Forelimb muscle (tissue), 1 donor: ENCODE results near the gene MIPOL1. TPM values are rescaled to one million over a fixed set of nuclear protein-coding genes. Genes with fewer than 3 reads are reported as not detected.

Experiments used
- DNase-seq: peaks from one replicate; pipeline ENCODE4 v3.0.0-alpha.2; 2013; ENCODE audit warnings: low read depth
- polyA plus RNA-seq: library from polyadenylated mRNA; unstranded; fragments of 120-200 nt; gene quantifications from one replicate; pipeline ENCODE4 v1.2.1, GENCODE V29; 2013; ENCODE audit not compliant: insufficient read length

The MIPOL1 gene
- polyA plus RNA-seq, 1 donor = 4.8 TPM

DNA sequence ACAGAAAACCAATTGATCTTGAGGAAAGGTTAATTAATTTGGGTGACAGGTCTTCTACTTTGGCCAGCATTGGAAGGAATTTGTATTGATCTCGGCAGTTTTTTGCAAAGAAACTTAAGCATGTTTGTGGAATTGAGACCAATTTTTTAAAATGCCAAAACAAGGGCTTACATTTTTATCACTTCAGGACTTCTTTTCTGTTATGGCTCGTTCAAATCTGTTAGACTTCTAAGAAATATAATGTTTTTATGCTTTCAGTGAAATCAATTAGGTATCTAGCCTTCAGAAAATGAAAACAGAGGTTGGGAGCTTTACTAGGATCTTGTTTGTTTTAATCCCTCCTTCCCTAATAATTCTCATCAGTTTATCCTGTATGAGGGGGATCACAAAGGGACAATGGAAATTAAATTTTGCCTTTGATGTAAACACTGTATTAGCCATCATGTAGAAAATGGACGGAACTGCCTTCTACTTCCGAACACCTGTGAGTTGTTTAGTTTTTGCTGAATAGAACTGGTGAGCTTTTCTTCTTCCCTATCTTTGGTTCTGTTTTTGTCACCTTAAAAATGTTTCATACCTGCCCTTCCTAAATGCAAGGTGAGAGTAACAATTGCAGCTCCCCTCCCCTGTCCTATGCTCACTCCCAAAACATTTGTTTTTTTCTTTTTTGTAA, 389.5 kb downstream of the MIPOL1 start:
- no peak for DNase-seq

DNA sequence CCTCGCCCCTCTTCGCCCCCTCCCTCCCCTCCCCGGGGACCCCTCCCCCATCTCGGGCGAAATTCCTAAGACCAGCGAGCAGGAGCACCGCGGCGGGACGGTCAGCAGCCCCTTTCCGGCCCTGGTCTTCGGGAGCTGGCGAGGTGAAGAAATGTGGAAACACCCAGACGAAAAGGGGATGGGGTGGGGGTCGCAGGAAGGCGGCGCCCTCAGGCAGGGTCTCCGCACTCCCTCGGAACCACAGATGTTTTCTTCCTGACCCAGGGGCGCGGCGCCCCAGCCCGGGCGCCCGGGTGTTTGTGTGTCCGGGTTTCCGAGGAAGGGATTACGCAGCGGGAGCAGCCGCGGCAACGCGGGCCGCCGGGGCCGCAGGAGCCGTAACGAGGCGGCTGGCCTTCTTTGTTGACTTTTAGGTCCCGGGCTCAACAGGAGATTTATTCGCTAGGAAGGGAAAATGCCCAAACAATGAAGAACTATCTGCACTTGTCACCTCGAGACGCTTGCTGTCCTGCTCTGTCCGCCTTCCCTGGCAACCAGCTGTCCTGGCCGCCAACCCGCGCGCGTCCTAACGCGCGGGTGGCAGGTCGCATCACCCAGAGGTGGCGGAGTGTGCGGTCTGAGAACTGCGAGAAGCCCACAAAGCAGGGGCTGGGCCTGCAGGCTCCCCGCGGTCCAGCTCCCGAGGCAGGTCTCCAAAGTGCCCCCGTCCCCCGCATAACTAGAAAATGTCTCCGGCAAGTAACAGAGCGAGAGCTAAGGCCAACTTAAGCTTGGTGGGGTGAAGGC, 390.3 kb downstream of the MIPOL1 start:
- no peak for DNase-seq

DNA sequence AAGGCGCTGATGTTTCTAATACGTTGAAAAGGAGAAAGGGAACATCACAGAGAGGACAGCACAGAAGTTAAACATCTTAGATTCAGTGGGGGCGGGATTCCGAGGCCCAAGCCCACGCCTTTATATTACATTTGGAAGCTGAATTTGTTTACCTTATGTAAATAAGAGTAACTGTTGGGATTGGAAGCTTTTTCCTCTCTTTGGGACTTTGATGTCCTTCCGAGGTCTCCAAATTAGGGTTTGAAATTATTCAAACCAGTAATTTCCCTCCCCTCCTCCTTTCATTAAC, 390.9 kb downstream of the MIPOL1 start:
- DNase-seq = no peak

DNA sequence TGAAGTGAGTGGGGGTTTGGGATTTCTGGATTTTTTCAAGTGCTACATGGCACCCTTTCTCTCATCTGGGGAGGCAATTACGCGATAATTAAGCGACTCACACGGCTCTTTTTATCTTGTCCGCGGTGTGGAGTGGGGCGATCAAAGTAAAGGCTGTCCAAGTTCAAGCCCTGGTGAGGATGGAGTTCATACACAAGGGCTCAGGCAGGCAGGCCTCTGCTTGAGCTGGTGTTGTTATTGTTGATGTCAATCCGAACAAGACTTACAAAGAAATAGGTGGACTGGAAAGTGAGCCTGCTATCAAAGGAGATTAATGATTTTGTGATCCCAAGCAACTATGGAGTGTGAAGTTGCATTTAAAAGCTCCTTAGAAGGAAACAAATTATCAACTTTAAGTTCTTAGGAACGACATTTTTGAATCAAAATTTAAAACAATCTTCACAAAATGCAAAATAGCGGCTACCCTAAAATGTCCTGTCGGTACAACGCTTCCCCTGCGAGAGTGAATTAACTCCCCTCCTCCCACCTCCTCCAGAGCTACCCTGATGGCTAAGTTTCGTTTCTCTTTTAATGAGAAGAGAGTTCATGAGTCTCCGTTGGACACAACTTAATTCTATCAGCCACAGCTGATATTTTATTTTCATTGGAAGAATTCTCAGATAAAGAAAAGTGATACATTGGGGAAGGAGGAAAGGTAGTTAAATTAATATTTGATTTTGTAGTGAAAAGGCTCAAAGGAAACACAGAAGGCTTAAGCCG, 391.4 kb downstream of the MIPOL1 start:
- DNase-seq = no peak

DNA sequence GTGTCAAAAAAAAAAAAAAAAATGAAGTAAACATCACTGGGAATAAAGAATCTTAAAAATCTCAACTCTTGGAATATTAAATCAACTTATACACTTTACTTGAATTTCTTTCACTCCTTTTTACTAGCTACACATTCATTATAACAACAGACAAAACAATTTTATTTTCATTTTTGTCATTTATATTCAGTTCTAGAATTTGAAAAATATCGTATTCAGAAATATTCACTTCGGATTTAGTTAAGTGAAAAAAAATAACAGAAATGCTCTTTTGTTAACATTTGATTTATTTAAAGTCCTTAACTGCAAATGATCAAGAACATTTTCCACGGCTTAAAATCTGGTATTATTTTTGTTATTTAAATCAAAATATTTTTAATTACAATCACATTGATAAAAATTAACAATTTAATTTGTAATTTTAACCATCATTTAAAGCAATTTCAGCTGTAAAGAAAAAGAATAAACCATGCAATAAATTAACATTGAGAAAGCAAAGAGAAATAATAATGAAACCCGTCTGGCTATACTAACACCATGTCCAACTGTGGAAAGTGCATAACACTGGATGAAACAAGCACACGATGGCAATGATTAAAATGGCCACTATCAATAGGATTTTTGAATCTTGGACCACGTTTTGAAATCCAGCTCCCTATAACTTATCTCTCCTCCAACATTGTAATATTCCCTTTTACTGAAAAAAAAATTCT, 392.1 kb downstream of the MIPOL1 start:
- no peak for DNase-seq

DNA sequence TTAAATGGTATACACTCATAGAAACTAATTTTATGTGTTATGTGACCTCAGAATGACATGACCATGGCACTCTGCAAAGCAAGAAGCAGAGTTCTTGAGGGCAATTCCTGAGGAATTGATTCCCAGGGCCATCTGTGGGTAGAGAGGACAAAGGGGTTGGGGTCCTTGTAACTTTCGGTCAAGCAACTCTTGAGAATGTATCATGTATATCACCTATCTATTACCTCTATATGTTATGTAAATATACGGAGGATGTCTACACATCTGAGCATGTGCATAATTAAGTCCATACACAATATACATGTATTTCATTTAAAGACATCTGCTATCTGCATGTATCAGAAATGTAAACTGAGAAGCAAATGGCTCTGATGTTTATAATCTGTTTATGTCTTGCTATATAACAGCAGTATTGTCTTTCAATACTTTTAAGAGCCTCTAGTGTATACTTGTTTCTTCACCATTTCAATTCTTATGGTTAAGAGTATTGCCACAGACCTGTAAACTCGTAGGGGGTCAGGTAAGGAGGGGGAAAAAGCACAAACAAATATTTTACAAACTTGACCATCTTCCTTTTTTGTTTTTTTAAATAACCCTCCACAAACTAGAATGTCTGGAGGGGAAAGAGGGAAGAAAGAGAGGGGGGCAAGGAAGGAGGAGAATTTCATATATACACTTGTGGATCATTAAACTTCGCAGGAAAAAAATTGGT, 392.8 kb downstream of the MIPOL1 start:
- no peak for DNase-seq

DNA sequence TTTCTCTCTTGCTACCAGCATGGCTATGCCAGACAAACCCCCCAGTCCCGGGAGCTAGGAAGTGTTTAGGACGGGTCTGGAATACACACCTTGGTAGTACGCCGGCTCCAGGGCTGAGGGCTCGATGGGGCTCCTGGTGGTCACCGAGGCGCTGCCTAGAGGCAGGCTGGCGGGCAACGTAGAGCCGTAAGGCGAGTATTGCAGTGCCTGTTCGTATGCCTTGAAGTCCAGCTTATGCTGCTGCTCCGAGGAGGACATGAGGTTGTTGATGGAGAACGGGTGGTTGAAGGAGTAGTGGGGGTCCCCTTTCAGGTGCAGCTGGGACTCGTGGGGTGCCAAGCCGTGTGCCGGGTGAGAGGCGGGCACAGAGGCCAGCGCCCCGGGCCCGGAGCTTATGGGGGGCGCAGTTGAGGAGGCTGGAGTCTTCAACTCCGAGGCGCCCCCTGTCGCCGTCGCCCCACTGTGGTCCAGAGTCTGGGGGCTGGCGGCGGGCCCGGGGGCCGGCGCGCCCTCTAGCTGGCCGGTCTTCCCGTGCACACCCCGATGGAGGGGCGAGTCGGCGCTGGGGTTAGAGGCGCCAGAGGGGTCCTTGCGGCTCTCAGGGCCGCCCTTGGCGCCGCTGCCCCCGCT, 393.7 kb downstream of the MIPOL1 start:
- no peak for DNase-seq

DNA sequence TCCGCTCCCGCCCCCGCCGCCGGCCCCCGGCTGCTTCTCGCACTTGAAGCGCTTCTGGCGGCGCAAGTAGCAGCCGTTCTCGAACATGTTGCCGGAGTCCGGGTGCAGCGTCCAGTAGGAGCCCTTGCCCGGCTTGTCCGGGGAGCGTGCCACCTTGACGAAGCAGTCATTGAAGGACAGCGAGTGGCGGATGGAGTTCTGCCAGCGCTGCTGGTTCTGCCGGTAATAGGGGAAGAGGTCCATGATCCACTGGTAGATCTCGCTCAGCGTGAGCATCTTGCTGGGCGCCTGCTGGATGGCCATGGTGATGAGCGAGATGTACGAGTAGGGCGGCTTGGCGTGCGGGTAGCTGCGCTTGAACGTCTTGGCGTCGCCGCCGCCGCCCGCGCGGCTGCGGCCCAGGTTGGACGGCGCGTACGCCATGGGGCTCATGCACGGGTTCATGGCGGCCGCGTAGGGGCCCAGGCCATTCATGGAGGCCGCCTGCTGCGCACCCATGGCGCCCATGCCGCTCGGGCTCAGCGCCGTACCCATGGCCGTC, 394.3 kb downstream of the MIPOL1 start:
- DNase-seq = no peak

DNA sequence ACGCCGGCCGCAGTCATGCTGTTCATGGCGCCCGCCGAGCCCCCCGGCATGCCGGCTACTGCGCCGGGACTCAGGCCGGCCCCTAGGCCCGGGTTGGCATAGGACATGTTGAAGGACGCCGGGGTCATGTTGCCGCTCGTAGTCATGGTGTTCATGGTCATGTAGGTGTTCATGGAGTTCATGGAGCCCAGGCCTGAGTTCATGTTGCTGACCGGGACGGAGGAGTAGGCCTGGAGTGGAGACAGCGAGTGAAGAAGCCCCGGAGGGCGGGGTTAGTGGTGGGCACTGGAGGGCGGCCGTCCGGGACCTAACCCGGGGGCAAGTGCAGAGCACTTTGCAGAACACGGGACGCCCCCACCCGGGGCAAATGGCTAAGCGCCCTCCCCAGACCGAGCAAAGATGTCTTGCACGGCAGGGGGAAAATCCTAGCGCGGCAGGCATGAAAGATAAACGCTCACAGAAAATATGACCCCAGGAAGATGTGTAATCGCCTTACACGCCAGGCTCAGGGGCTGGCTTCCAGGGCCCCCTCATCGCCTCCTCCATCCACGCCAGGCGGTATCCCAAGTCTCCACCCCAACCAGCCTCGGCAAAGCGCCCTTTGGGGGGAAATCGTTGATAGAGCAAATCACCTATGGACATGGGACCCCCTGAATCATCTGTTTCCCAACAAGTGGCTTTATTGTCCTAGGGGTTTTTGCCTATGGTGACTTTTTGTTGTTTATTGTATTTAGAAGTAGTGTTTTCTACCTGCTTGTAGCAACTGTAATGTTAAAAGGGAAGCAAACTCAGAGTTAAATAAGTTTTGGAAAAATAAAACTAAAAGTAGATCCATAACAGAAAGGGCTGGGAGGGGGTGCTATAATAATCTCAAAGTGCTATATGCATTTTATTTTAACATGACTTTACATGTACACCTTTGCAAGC, 395.0 kb downstream of the MIPOL1 start:
- no peak for DNase-seq

DNA sequence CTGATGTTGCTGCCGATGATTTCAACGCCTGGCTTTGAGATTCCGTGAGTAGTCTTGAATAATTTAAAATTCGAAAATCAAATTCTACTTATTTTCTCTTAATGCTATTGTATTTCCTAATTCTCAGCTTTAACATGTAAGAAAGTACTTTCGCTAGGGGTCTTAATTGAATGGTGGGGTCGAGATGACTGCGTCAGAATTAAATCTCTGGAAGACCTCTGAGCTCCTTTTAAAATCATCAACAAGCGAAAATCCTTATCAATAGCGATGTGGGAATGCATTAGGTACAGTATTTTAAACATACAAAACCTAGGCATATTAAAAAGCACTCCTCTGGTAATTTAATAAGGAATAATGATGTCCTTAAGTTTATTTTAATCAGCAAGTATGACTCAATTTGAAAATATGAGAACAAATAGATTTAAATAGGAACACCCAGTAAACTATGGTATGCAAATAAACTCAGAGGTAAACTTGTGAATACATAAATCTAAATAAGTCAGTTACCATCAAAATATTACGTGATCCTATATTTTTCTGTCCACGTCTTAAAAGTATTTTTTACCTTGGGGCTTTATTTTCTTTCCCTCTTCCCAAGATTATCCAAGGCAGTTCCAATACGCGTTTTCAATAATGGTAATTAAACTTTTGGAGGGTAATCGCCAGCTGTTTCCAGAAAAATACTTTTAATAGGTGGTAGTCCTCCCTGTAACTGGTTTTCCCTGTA, 395.9 kb downstream of the MIPOL1 start:
- no peak for DNase-seq

DNA sequence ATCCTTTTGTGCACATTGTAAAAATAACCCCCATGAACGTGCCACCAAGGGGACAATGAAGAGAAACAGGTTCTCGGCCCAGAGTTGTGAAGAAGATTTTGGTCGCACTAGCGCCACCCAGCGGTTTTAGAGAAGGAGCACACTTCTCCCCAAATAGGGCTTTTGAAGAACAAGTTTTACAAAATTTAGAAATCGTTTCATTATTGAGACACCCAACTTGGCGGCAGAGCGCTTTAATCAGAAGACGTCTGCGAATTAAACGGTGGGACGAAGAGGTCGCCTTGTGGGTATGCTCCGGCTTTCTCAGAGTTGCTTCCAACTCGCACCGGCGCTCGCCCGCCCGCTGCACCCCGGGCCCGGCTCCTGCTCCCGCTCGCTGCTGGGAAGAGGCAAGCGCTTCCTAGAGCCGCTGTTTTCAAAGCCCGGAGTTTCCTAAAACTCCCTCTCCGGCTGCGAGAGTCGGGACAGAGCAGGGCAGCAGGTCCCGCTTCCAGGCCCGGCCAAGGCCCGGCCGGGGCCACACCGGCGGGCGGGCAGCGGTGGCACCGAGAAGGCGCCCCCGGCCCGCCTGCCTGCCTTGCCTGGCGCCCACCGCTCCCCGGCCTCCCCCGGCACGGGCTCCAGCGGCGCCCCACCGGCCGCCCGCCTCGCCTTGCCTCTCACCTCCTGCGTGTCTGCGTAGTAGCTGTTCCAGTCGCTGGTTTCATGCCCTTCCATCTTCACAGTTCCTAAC, 396.7 kb downstream of the MIPOL1 start:
- peak; percentile 41 for DNase-seq

DNA sequence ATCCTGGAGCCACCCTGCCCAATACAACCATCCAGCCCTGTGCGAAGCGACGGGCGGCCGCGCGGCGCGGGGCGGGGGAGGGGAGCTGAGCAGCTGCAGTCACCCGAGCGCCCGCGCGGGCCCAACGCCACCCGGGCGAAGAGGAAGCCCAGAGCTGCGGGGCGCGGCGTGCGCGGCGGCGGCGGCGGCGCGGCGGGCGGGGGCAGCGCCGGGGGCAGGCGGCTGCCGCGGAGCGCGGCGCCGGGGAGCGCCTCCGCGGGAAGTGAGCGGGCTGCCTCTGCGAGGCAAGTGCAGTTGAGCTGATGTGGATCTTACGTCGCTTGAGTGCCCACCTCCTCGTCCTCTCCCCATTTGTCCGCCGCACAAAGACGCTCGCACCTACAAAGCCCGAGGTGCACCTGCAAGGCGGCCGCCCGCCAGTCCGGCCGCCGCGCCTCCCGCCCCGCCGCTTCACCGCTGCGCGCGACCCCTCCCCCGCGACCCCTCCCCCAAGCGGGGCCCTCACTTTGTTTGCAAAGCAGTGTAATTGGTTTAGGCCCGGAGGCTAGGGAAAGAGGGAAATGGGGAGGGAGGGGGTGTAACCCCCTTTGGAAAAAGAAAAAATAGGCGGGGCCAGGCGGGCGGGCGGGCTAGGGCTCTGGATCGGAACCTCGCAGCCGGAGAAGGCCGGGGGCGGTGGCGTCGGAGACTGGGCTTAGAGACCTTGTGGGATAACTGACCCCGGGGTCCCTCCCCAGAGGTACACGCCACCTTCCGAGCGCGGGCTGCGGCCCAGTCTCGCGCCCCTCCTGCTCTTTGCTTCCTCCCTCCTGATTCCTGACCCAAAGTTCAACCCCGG, 397.5 kb downstream of the MIPOL1 start, which contains the start of the genes FOXA1 and TTC6:
TSS of gene FOXA1 (minus strand) at position 279 of the 838 bp plus-strand sequence. CDS start at position 2, 277 bp downstream.
TSS of gene TTC6 (plus strand) at position 659 of the 838 bp plus-strand sequence. CDS start 26,436 bp downstream, outside the sequence.
- DNase-seq = no peak

DNA sequence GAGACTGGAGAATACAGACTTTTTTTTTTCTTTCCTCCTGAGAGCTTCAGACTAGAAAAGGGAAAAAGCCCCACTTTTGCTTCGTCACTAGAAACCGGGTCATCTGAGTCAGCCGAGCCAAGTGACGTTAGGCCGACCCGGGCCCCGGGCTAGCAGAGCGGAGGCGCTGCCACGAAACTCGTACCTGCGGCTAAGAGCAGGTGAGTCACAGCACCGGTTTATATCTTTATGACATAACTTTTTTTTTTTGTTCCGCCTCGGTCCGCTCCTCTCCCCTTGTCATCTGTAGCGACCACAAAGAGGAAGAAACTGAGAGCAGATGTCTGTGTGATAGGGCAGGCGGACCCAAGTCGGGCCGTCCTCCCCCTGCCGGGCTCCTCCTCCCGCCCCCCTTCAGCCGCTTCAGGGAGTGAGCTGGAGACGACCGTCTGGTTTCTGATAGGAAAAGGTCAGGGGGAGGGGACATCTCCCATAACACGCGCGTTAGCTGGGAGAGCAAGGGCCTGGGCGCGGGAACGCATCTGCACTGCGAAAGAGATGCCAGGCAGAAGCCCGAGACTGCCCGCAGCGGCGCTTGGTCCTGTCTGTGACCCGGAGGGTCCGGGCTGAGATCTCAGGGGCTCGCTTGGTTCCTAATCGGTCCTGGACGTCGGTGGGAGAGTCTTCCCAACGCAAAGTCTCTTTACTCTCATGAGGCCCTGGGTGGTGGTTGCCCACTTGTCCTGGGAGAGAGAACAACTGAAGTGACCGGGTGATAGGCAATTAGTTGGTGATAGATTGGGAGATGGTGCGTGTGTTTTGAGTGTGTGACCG, 398.3 kb downstream of the MIPOL1 start:
- DNase-seq = no peak

DNA sequence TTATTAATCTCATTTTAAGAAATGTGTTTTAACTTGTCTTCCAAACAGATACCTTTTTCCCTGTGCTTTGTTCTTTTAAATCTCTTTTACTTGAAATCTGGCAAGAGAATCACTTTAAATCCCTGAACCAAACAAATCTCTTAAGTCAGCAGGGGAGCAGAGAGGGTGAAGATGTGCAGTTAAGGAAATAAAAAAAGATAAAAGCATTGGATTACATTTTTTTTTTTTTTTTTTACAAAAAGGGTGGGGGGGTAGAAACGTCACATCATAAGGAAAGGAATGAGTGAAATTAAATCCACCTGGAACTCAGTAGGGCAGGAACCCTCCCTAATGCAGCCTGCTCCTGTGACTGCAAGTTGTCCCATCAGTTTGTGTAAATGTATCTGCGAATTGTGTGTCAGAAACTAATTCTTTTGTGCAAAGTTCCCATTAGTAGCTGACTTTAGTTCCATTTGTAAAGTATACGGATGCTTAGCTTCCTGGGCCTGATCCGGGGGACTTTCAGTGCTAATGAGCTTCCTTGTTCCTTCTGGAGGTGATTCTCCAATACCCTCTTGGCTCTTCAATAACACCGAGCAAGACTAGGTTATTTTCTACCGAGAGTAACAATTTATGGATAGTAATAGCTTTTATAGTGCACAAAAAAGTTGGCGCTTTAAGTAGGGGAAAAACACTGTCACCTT, 399.2 kb downstream of the MIPOL1 start:
- DNase-seq = no peak

DNA sequence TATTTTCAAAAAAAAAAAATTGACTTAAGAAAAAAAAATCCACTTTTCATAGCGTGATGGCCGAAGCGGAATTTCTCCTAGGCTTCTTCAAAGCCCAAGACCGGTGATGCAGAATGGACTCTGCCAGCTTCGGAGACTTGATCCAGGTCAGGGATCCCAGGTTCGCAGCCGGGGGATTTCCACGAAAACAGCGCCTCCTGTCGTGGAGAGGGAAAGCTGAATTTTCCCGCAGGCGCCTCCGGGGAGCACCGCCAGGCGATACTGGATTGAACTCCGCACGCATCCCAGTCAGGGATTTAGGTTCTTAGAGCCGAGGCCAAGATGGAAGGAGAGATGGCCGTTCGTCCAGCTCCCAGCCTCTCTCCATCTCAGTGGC, 399.8 kb downstream of the MIPOL1 start:
- no peak for DNase-seq
